Measurements from ENCODE around the gene KDM5A.

GRCh38 chr12:422526-422925, 33.4 kb upstream of the KDM5A start:
- TF ChIP-seq CTCF (IDR thresholded peaks at IDR 0.05 in 4 of 5, conservative IDR thresholded peaks at IDR 0.05 in 1 of 5) (no peak), POLR2A (IDR thresholded peaks at IDR 0.05) (no peak)
